Measurements from ENCODE around the gene ZBTB16.

Gene ZBTB16

GRCh38 chr11:114128399-114128798, 68.9 kb downstream of the ZBTB16 start:
- DNase-seq (ENCODE audit: extremely low read depth in 1 of 2, low read depth in 1 of 2) = no peak

GRCh38 chr11:114129142-114129541, 69.6 kb downstream of the ZBTB16 start:
- no peak for DNase-seq (ENCODE audit: extremely low read depth in 1 of 2, low read depth in 1 of 2)

- no peak for DNase-seq (ENCODE audit: extremely low read depth in 1 of 2, low read depth in 1 of 2)
These were observed 70.2 kb downstream of the ZBTB16 start for GRCh38 chr11:114129699-114130098.

GRCh38 chr11:114130115-114130576, 70.6 kb downstream of the ZBTB16 start:
- no peak for DNase-seq (ENCODE audit: extremely low read depth in 1 of 2, low read depth in 1 of 2)

- no peak for DNase-seq (ENCODE audit: extremely low read depth in 1 of 2, low read depth in 1 of 2)
These were observed 71.2 kb downstream of the ZBTB16 start for GRCh38 chr11:114130629-114131277.

- peak in 1 of 2 donors; percentile 5 for DNase-seq (ENCODE audit: extremely low read depth in 1 of 2, low read depth in 1 of 2)
These were observed 72.0 kb downstream of the ZBTB16 start for GRCh38 chr11:114131461-114131864.

GRCh38 chr11:114132417-114132816, 72.9 kb downstream of the ZBTB16 start:
- no peak for DNase-seq (ENCODE audit: extremely low read depth in 1 of 2, low read depth in 1 of 2)

GRCh38 chr11:114132944-114133394, 73.5 kb downstream of the ZBTB16 start:
- DNase-seq (ENCODE audit: extremely low read depth in 1 of 2, low read depth in 1 of 2) = no peak

GRCh38 chr11:114133548-114134329, 74.2 kb downstream of the ZBTB16 start:
- no peak for DNase-seq (ENCODE audit: extremely low read depth in 1 of 2, low read depth in 1 of 2)

GRCh38 chr11:114134870-114135269, 75.4 kb downstream of the ZBTB16 start:
- no peak for DNase-seq (ENCODE audit: extremely low read depth in 1 of 2, low read depth in 1 of 2)

GRCh38 chr11:114135737-114136151, 76.2 kb downstream of the ZBTB16 start:
- DNase-seq (ENCODE audit: extremely low read depth in 1 of 2, low read depth in 1 of 2) = no peak

GRCh38 chr11:114136686-114137640, 77.5 kb downstream of the ZBTB16 start:
- no peak for DNase-seq (ENCODE audit: extremely low read depth in 1 of 2, low read depth in 1 of 2)

GRCh38 chr11:114137838-114138237, 78.3 kb downstream of the ZBTB16 start:
- no peak for DNase-seq (ENCODE audit: extremely low read depth in 1 of 2, low read depth in 1 of 2)

- no peak for DNase-seq (ENCODE audit: extremely low read depth in 1 of 2, low read depth in 1 of 2)
These were observed 78.9 kb downstream of the ZBTB16 start for GRCh38 chr11:114138411-114138810.

- DNase-seq (ENCODE audit: extremely low read depth in 1 of 2, low read depth in 1 of 2) = no peak
These were observed 81.3 kb downstream of the ZBTB16 start for GRCh38 chr11:114140826-114141225.

- no peak for DNase-seq (ENCODE audit: extremely low read depth in 1 of 2, low read depth in 1 of 2)
These were observed 82.5 kb downstream of the ZBTB16 start for GRCh38 chr11:114141863-114142580.

GRCh38 chr11:114142707-114143106, 83.2 kb downstream of the ZBTB16 start:
- no peak for DNase-seq (ENCODE audit: extremely low read depth in 1 of 2, low read depth in 1 of 2)

GRCh38 chr11:114145166-114145775, 85.8 kb downstream of the ZBTB16 start:
- no peak for DNase-seq (ENCODE audit: extremely low read depth in 1 of 2, low read depth in 1 of 2)

- no peak for DNase-seq (ENCODE audit: extremely low read depth in 1 of 2, low read depth in 1 of 2)
These were observed 88.0 kb downstream of the ZBTB16 start for GRCh38 chr11:114147375-114148012.

- DNase-seq (ENCODE audit: extremely low read depth in 1 of 2, low read depth in 1 of 2) = no peak
These were observed 88.5 kb downstream of the ZBTB16 start for GRCh38 chr11:114148013-114148382.

All from stimulated activated CD8-positive, alpha-beta memory T cell treated with anti-CD3 and anti-CD28 coated beads, Interleukin-7, amount 100 ng/mL, for 48 hours (primary cell).